HEK293 (cell line): ENCODE data around the gene PTPRN2.

ENCODE experiments used
- CTCF ChIA-PET: fragments of 350-600 bp; formaldehyde crosslinking; extraction: SDS; loops from one replicate; lab custom pipeline; 2021; ENCODE audit warnings: antibody characterized with exemption; lab: Yijun Ruan, JAX
- POLR2A ChIA-PET: fragments of 300-600 bp; formaldehyde crosslinking; extraction: SDS; loops from one replicate; lab custom pipeline; 2020; ENCODE audit warnings: antibody characterized with exemption, inconsistent platforms; lab: Yijun Ruan, JAX
- H3K27ac ChIP-seq: fragments of 200-500 bp; sonication (Bioruptor generic); 2 replicates; pipeline ENCODE4 v1.5.1; 2014; ENCODE audit warnings: low read depth, low read length, control low read depth, inconsistent platforms; ENCODE audit errors: extremely low read depth
- H3K36me3 ChIP-seq, 2 experiments: fragments of 200-500 bp in 1 of 2; sonication (Bioruptor generic) in 1 of 2; 1 replicate in 1 of 2; 2 replicates in 1 of 2; pipeline ENCODE4 v1.5.1; 2014 to 2017; ENCODE audit warnings: inconsistent platforms in 2 of 2, low read length in 2 of 2; ENCODE audit not compliant: control insufficient read depth in 2 of 2, insufficient read depth in 1 of 2
- H3K4me1 ChIP-seq: fragments of 200-500 bp; sonication (Bioruptor generic); 2 replicates; pipeline ENCODE4 v1.5.1; 2014; ENCODE audit warnings: mild to moderate bottlenecking, low read length, inconsistent platforms; ENCODE audit not compliant: control insufficient read depth, insufficient read depth
- H3K4me3 ChIP-seq: 2 replicates; pipeline ENCODE4 v1.5.1; 2011; ENCODE audit warnings: low read depth, mild to moderate bottlenecking, control low read depth, low read length, moderate library complexity
- H3K9me3 ChIP-seq: fragments of 200-500 bp; sonication (Bioruptor generic); 2 replicates; pipeline ENCODE4 v1.5.1; 2014; ENCODE audit warnings: low read depth, low read length, inconsistent platforms; ENCODE audit not compliant: control insufficient read depth, insufficient read depth
- HIC1 ChIP-seq: fragments of 450-650 bp; formaldehyde crosslinking; IDR thresholded peaks from 2 replicates; pipeline ENCODE4 v1.5.1; 2016; ENCODE audit warnings: missing biosample characterization, missing genetic modification characterization
- SP2 ChIP-seq: fragments of 450-650 bp; formaldehyde crosslinking; IDR thresholded peaks from 2 replicates; pipeline ENCODE4 v1.5.1; 2016; ENCODE audit warnings: missing biosample characterization, missing genetic modification characterization
- ZBTB11 ChIP-seq: fragments of 450-650 bp; formaldehyde crosslinking; conservative IDR thresholded peaks from 2 replicates; pipeline ENCODE4 v1.5.1; 2016; ENCODE audit warnings: low read depth, missing biosample characterization, missing genetic modification characterization
- ZBTB7A ChIP-seq: fragments of 450-650 bp; formaldehyde crosslinking; IDR thresholded peaks from 2 replicates; pipeline ENCODE4 v1.5.1; 2016; ENCODE audit warnings: low read depth, missing biosample characterization, missing genetic modification characterization
- ZFHX2 ChIP-seq: fragments of 450-650 bp; formaldehyde crosslinking; conservative IDR thresholded peaks from 2 replicates; pipeline ENCODE4 v1.5.1; 2016; ENCODE audit warnings: missing biosample characterization, missing genetic modification characterization
- ZNF133 ChIP-seq: fragments of 450-650 bp; formaldehyde crosslinking; IDR thresholded peaks from 2 replicates; pipeline ENCODE4 v1.5.1; 2016; ENCODE audit warnings: missing biosample characterization, missing genetic modification characterization
- ZNF138 ChIP-seq: fragments of 450-650 bp; formaldehyde crosslinking; IDR thresholded peaks from 2 replicates; pipeline ENCODE4 v1.5.1; 2016; ENCODE audit warnings: missing biosample characterization, missing genetic modification characterization, borderline replicate concordance
- ZNF24 ChIP-seq: fragments of 450-650 bp; formaldehyde crosslinking; IDR thresholded peaks from 2 replicates; pipeline ENCODE4 v1.5.1; 2016; ENCODE audit warnings: missing biosample characterization, missing genetic modification characterization
- ZNF26 ChIP-seq: fragments of 450-650 bp; formaldehyde crosslinking; IDR thresholded peaks from 2 replicates; pipeline ENCODE4 v1.5.1; 2016; ENCODE audit warnings: missing biosample characterization, missing genetic modification characterization
- ZNF292 ChIP-seq: fragments of 450-650 bp; formaldehyde crosslinking; IDR thresholded peaks from 2 replicates; pipeline ENCODE4 v1.5.1; 2016; ENCODE audit warnings: low read depth, missing biosample characterization, missing genetic modification characterization, borderline replicate concordance
- ZNF426 ChIP-seq: fragments of 450-650 bp; formaldehyde crosslinking; IDR thresholded peaks from 2 replicates; pipeline ENCODE4 v1.5.1; 2017; ENCODE audit warnings: missing biosample characterization, missing genetic modification characterization, mild to moderate bottlenecking, inconsistent platforms, moderate library complexity
- ZNF473 ChIP-seq: fragments of 450-650 bp; formaldehyde crosslinking; IDR thresholded peaks from 2 replicates; pipeline ENCODE4 v1.5.1; 2017; ENCODE audit warnings: missing biosample characterization, missing genetic modification characterization
- ZNF521 ChIP-seq: fragments of 450-650 bp; formaldehyde crosslinking; IDR thresholded peaks from 2 replicates; pipeline ENCODE4 v1.5.1; 2017; ENCODE audit warnings: missing biosample characterization, mild to moderate bottlenecking, missing genetic modification characterization
- ZNF580 ChIP-seq: fragments of 450-650 bp; formaldehyde crosslinking; IDR thresholded peaks from 2 replicates; pipeline ENCODE4 v1.5.1; 2016; ENCODE audit warnings: missing biosample characterization, missing genetic modification characterization
- ZNF776 ChIP-seq: fragments of 450-650 bp; formaldehyde crosslinking; IDR thresholded peaks from 2 replicates; pipeline ENCODE4 v1.5.0; 2017; ENCODE audit warnings: missing biosample characterization, missing genetic modification characterization, borderline replicate concordance
- ZXDB ChIP-seq: fragments of 450-650 bp; formaldehyde crosslinking; IDR thresholded peaks from 2 replicates; pipeline ENCODE4 v1.5.1; 2016; ENCODE audit warnings: missing biosample characterization, missing genetic modification characterization

The PTPRN2 gene

GRCh38 chr7:157723205-157723604, 864.4 kb downstream of the PTPRN2 start (continued):
- TF ChIP-seq ZXDB (no peak), SP2 (no peak), ZNF138 (tag by site-specific recombination) (no peak), ZNF473 (tag by site-specific recombination) (no peak), ZNF133 (tag by site-specific recombination) (no peak), ZNF521 (tag by site-specific recombination) (no peak)

GRCh38 chr7:157722137-157723060, 865.2 kb downstream of the PTPRN2 start:
- CTCF ChIA-PET = interaction anchor here (0.7 kb wide), 1 partner anchor 255 kb away, joined by 3 read pairs; no protein-coding TSS in a partner anchor
- POLR2A ChIA-PET = no interaction called here

More at GRCh38 chr7:157722137-157723060, 865.2 kb downstream of the PTPRN2 start:
- Histone ChIP-seq H3K4me3 (no peak overlapping the region), H3K27ac (no peak overlapping the region), H3K36me3 (no peaks in the 10 kb centered on the region), H3K4me1 (no peaks in the 10 kb centered on the region), H3K9me3 (no peaks in the 10 kb centered on the region)
- TF ChIP-seq HIC1 (tag by site-specific recombination) (no peak), ZBTB11 (tag by site-specific recombination) (no peak), ZNF24 (no peak), ZNF580 (tag by site-specific recombination) (no peak), ZNF426 (tag by site-specific recombination) (no peak), ZNF776 (tag by site-specific recombination) (no peak), ZFHX2 (tag by site-specific recombination) (no peak), ZNF26 (no peak), ZNF292 (tag by site-specific recombination) (no peak), ZBTB7A (tag by site-specific recombination) (no peak)
